GM21786 (cell line): ENCODE data around the gene AGPAT3.
"Not testable (repeated sequence)": the region's sequence is repeated elsewhere in the genome, so short reads cannot be mapped to it uniquely, and the experiment has no call there.

Experiments
- ATAC-seq: cut with Tn5 transposase; IDR thresholded peaks from one replicate; pipeline ENCODE4 v1.9.1; 2021; ENCODE audit not compliant: unreplicated experiment

Gene AGPAT3

DNA sequence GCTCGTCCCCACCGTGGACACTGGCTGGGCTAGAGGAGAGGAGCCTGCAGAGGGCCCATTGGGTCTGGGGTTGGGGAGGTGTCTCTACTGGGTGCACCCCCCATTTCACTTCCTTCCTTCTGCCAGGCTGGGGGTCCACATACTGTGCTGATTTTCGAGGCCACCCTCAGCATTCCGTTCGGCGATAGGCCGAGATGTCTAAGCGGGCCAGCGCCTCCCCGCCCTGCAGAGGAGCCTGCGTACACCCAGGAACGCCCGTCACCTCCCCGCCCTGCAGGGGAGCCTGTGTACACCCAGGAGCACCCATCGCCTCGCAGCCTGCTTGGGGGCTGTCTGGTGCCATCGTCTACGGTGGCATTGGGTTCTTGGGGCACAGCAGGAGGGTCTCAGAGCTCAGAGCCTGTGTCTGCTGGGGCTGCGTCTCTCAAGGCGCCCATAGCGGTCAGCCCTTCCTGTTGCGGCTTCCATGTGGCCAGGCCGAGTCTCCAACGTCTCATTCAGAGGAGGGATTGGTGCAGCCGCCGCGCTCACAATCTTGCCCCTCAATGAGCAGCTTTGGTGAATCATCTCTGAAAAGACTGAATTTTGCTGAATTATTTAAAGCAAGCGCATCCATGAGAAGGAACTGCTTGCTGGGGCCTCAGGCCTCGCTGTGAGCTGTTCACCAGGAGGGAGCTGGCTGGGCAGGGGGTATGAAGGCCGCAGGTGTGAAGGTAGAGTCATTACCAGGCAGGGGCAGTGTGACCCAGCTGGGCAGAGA, 30.7 kb upstream of the AGPAT3 start:
- no peak for ATAC-seq

DNA sequence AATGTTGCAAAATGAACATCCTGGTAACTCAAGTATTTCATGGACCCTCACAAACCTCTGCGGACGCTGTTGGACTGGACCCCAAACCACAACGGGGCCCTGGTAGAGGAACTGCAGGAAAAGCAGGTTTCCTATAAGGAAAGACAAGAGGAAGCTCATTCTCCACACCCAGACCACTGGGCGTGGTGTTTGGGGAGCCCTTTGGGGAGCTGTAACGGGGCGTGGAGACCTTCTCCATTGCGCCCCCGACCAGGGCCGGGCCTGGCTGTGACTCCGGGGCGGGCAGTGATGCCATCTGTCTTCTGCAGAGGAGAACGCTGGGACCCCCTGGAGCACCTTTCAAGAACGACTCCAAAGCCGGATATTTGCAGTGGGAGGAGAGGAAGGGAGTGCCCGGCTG, 30.0 kb upstream of the AGPAT3 start:
- ATAC-seq = no peak

DNA sequence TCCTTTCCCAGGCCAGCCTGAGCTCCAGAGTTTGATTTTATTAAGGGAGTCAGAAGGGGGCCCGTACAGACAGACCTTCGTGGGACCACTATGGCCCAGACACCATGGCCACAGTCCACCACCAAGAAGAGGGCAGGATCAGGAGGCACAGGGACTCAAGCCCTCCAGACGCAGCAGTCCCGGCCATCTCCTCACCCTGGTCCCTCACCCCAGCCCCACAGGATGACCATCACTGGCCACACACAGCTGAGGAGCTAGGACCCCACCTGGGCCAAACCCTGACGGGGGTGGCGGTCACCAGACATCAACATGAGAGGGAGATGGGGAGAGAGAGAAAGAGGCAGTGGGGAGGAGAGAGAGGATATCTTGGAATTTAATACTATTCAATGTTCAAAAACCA, 29.2 kb upstream of the AGPAT3 start:
- no peak for ATAC-seq

DNA sequence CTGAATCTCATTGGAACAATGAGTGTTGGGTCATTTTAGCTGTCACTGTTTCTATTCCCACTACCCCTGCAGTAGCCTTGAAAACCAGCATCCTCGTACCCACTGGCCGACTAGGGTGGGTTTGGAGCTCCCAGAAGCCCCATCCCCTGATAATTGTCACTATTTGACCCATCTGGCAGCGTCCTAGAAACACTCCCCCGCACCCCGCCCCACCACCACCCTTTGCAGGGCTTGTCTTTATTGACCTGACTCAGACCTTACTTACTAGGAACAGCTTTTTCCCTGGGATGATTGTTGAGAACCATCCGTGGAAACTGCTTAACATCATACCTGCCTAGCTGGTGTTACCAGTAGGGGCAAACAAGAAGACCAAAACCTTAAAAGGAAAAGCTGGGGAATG, 28.4 kb upstream of the AGPAT3 start:
- no peak for ATAC-seq

GRCh38 chr21:43840259-43840658, 24.8 kb upstream of the AGPAT3 start:
- no peak for ATAC-seq

- ATAC-seq = no peak
Observed at GRCh38 chr21:43842742-43843141, 22.3 kb upstream of the AGPAT3 start.

- not testable (repeated sequence) for ATAC-seq
Observed at GRCh38 chr21:43844906-43845305, 20.1 kb upstream of the AGPAT3 start.

- no peak for ATAC-seq
Observed at GRCh38 chr21:43845386-43845785, 19.6 kb upstream of the AGPAT3 start.

- ATAC-seq = no peak
Observed at GRCh38 chr21:43846430-43846829, 18.6 kb upstream of the AGPAT3 start.

GRCh38 chr21:43847301-43847700, 17.7 kb upstream of the AGPAT3 start:
- no peak for ATAC-seq

DNA sequence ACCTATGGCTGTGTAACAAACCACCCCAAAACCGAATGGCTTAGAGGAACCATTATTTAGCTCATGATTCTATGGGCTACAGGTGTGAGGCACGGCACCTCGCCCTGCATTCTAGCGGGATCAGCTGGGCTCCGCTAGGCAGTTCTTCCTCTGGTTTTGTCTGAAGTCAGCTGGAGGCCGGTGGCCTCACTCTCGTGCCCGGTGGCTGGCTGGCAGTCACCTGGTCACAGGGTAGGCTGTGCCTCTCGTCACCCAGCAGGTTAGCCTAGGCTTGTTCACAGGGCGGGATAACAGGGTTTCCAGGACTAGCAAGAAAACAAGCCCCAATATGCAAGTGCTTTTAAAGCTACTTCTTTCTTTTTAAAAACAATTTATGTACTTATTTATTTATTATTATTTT, 16.3 kb upstream of the AGPAT3 start:
- ATAC-seq = no peak

- no peak for ATAC-seq
Observed at GRCh38 chr21:43849532-43850299, 15.3 kb upstream of the AGPAT3 start.

GRCh38 chr21:43850728-43851295, 14.2 kb upstream of the AGPAT3 start:
- no peak for ATAC-seq

DNA sequence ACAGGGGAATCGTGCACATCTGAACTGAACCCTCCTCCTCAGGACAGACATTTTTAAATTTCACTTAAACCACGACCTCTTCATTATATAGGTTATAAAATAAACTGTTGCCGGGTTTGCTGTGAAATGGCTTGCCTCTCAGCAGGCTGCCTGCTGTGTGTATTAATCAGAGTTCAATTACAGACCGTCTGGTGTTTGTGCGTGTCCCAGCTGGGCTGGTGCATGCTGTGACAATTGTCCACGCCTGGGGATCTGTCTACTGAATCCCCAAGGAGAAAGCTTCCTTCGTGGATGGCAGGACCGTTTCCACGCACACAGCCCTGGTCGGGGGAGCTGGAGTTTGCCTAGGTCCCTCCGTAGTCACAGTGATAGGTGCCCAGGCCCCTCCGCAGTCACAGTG, 13.4 kb upstream of the AGPAT3 start:
- no peak for ATAC-seq

DNA sequence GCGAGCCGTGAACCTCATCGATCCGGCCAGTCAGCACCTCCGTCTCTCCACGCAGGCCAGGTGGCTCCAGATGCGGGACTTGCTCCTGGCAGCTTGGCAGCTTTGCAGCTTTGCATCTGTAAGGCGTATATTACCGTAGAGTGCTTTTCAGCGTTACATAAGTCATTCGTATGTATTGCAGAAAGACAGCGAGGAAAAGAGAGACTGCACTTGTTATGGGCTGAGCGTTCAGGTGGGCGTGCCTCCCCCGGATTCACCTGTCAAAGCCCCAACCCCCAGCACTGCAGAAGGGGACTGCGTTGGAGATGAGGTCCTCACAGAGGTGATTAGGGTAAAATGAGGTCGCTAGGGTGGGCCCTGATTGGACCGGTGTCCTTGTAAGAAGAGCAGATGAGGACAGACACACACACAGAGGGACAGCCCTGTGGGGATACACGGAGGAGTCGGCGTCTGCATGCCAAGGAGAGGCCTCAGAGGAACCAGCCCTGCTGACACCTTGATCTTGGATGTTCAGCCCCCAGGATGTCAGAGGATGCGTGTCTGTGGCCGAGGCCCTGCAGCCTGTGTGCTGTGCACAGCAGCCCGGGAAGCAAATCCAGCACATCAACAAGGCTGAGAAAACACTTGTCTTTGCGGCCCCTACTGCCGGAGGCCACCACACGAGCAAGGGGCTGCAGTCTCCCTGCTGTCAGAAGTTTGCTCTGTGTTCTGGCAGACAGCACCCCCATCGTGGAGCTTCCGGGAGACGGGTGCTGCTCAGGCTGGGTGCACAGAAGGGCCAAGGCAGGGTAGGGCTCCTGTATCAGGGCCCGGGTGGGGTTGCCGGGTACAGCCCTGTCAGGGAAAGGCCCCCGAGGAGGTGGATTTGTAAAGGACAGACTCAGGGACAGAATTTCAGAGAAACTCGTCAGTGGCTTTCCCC, 10.9 kb upstream of the AGPAT3 start:
- ATAC-seq = no peak

- peak; percentile 89 for ATAC-seq
Observed at GRCh38 chr21:43854773-43855633, 10.0 kb upstream of the AGPAT3 start.

GRCh38 chr21:43855955-43856354, 9.1 kb upstream of the AGPAT3 start:
- no peak for ATAC-seq

DNA sequence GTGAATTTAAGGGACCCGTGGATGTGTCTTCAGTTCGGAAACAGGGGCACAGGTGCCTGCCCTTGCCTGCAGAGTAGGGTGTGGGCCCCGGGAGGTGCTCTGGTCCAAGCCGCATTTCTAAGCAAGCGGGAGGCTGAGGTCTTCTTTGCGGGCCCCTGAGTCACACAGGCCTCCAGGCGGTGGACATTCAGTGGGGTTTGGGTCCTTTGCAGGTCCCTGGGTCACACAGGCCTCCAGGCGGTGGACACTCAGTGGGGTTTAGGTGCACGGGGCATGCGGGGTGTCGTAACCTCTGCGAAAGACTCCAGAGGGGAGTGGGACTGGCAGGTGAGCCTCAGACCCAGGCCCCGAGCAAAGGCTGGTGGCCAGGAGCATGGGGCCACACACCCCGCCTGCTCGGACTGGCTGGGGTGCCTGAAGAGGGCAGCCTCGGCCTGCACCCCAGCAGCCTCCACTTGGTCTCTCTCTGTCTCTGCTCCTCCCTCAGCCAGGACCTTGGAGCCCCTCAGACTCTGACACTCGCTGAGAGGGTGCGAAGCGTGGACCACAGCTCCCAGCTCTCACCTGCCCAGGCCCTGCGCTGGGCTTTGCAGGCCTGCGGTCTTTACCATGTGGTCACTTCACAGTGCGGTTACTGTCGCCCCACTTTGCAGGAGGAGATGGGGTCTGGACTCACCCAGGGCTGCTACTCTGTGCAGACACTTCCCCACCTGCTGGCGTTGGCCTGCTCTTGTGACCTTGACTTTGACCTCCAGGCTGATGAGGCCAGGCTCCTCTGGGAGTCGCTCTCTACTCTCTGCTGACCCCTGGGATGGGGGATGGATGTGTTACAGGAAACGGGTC, 6.0 kb upstream of the AGPAT3 start:
- ATAC-seq = no peak

DNA sequence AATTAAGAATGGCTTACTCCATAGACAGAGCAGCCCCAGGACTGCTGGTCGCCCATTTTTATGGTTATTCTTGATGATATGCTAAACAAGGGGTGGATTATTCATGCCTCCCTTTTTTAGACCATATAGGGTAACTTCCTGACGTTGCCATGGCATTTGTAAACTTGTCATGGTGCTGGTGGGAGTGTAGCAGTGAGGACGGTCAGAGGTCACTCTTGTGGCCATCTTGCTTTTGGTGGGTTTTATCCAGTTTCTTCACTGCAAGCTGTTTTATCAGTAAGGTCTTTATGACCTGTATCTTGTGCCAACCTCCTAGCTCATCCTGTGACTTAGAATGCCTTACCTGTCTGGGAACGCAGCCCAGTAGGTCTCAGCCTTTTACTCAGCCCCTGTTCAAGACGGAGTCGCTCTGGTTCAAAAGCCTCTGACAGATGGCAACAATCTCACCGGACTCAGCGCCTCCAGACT, 5.2 kb upstream of the AGPAT3 start:
- ATAC-seq = no peak
